Activated CD4-positive, alpha-beta T cell treated with anti-CD3 and anti-CD28 coated beads, Interleukin-2, amount 50 U/mL, for 24 hours (primary cell): Measurements from ENCODE around the gene SAFB.
"Not testable (repeated sequence)": the region's sequence is repeated elsewhere in the genome, so short reads cannot be mapped to it uniquely, and the experiment has no call there.

Experiments used
- DNase-seq, 2 donors: peaks; one replicate each; pipeline ENCODE4 v3.0.0-alpha.2; 2020; ENCODE audit warnings: low read depth in 1 of 2, low spot score in 1 of 2

Gene SAFB

GRCh38 chr19:5696196-5697021 lies 73.5 kb downstream of the SAFB start:
- DNase-seq: no peak

GRCh38 chr19:5697022-5697889 lies 74.4 kb downstream of the SAFB start:
- no peak for DNase-seq

- DNase-seq: no peak
Observed at GRCh38 chr19:5697890-5698634, 75.2 kb downstream of the SAFB start.

- no peak for DNase-seq
Observed at GRCh38 chr19:5698635-5699422, 75.9 kb downstream of the SAFB start.

GRCh38 chr19:5700455-5701092 lies 77.7 kb downstream of the SAFB start:
- no peak for DNase-seq

GRCh38 chr19:5702053-5702410 lies 79.1 kb downstream of the SAFB start:
- not testable (repeated sequence) for DNase-seq

- no peak for DNase-seq
Observed at GRCh38 chr19:5703819-5704818, 81.2 kb downstream of the SAFB start.

- DNase-seq: no peak
Observed at GRCh38 chr19:5705552-5705951, 82.7 kb downstream of the SAFB start.

GRCh38 chr19:5706876-5707573 lies 84.1 kb downstream of the SAFB start:
- DNase-seq: no peak

- no peak for DNase-seq
Observed at GRCh38 chr19:5707576-5708575, 85.0 kb downstream of the SAFB start.

GRCh38 chr19:5711025-5711424 lies 88.1 kb downstream of the SAFB start:
- no peak for DNase-seq

- DNase-seq: no peak
Observed at GRCh38 chr19:5711713-5712161, 88.9 kb downstream of the SAFB start.

GRCh38 chr19:5713228-5713627 lies 90.3 kb downstream of the SAFB start:
- DNase-seq: no peak

- DNase-seq: no peak
Observed at GRCh38 chr19:5714816-5715215, 91.9 kb downstream of the SAFB start.

GRCh38 chr19:5717215-5717935 lies 94.5 kb downstream of the SAFB start:
- no peak for DNase-seq
